ENCODE results near the gene PTPRD. TPM values are rescaled to one million over a fixed set of nuclear protein-coding genes. Genes with fewer than 3 reads are reported as not detected.

Gene PTPRD
- total and polyA plus RNA-seq, 9 of the 15 experiments (the other 6 are each of a cell fraction or from before 2014, with no cell fraction given) = 0.11 TPM; not detected in 8

- TF ChIP-seq ZNF318 (IDR thresholded peaks at IDR 0.05; ENCODE audit: borderline replicate concordance in 1 of 2, low read depth in 1 of 2) = no peak
- TF ChIP-seq TAF9B (IDR thresholded peaks at IDR 0.05; ENCODE audit: partially characterized antibody) = no peak
- TF ChIP-seq NCOR1 (IDR thresholded peaks at IDR 0.05) = no peak
Measured at GRCh38 chr9:10538073-10538472, 74.7 kb downstream of the PTPRD start (continued).
